ENCODE measurements around the gene MBNL1.

The MBNL1 gene

GRCh38 chr3:152252755-152253154 is 16.0 kb upstream of the MBNL1 start:
- FAIRE-seq: no peak
- DNase-seq (ENCODE audit: low spot score): no peak

DNA sequence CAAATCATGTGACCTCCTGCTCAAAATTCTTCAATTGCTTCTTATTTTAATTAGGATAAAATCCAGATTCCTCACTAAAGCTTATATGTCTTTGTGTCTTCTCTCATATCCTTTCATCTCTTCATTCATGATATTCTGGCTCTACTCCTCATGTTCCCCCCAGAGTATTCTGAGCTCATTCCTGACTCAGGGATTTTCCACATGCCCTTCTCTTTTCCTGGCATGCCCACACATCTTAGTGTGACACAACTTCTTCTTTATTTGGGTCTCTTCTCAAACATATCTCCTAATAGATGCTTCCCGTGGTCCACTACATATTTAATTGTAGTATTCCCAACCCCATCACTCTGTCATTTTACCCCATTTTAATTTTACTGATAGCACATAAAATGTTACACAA is 15.2 kb upstream of the MBNL1 start:
- FAIRE-seq (no peak), DNase-seq (ENCODE audit: low spot score) (no peak)

DNA sequence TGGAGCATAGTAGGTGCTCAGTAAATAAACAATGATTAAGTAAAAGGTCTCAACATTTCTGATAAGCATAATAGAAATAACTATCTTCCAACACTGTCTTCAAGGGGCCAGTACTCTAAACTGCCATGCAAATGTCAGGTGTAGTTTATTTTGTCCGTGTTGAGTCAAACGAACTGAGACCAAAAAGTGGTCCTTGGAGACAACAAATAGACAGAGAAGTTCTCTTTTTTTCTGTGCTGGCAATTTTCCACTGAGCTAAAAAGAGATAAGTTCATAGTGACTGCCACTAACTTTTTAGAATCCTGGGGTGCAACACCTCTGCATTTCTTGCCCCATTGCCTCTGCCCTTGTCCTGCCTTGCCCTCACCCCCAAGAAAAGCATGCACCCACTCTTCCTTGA is 14.7 kb upstream of the MBNL1 start:
- FAIRE-seq: no peak
- DNase-seq (ENCODE audit: low spot score): no peak

DNA sequence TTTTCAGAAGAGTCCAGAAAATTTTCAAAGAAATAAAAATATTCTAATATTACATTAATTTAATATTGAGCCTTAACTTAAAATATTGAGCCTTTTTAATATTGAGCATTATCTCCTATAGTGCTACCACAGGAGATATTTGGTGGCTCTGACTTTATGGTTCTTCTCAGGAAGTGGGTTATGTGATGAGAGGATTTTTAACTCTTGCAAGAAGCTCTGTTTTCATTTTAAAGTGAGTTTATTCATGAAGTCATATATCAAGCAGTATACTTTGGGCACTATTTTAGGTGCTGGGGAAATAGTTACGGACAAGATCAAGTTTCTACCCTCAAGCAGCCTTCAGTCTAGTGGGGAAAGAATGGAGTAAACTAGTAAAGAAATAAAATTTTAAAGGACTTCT is 13.4 kb upstream of the MBNL1 start:
- DNase-seq (ENCODE audit: low spot score): no peak
- no peak for FAIRE-seq

DNA sequence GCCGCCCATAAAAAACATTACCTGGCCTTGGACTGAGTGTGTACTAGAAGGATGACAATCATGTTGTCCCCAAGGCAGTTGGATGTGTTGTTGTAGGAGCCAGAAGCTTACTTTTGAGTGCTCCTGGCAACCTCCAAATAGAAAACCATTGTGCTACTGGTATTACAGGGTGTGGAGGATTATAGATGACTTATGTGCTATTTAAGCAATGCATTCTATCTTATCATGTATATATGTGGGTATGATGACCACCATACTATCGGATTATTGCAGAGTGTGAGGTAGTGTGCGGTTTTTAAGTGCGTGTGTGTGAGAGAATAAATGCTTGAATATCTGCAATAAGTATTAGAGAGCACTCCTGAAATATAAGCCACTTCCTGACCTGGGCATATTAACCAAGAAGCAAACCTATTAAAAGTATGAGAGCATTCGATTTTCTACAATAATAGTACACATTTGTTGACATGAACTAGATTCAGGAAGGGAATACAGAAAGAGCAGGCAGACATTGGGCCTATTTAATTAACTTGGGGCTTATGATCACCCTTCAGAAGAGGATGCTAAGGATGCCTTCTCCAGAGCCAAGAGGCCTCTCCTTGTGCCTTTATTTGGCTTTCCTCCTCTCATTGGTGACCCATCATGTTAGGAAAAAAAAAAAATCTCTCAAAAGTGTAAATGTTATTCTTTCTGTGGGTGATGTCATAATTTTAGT is 11.7 kb upstream of the MBNL1 start:
- FAIRE-seq (no peak), DNase-seq (ENCODE audit: low spot score) (no peak)

DNA sequence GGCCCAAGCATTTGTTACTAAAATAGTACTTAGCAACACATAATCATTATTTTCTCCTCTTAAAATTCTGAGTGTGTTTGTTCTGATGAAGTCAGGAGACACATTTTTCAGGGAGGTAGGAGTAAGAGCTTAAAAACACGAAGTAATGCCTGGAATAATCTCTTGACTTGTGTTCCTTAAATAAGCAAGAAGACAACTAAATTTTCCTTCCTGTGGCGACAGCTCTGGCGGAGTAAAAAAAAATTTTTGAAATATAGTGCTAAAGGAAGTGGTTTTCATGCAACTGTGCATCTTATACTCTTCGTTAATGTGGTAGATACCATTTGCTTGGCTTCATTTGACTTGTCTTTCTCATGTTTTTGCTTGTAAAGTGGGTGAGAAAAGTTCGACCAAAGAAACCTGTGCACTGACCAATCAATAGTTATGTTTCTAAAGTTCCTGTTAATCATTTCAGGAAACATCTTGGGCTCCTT is 11.1 kb upstream of the MBNL1 start:
- DNase-seq (ENCODE audit: low spot score) (no peak), FAIRE-seq (no peak)

DNA sequence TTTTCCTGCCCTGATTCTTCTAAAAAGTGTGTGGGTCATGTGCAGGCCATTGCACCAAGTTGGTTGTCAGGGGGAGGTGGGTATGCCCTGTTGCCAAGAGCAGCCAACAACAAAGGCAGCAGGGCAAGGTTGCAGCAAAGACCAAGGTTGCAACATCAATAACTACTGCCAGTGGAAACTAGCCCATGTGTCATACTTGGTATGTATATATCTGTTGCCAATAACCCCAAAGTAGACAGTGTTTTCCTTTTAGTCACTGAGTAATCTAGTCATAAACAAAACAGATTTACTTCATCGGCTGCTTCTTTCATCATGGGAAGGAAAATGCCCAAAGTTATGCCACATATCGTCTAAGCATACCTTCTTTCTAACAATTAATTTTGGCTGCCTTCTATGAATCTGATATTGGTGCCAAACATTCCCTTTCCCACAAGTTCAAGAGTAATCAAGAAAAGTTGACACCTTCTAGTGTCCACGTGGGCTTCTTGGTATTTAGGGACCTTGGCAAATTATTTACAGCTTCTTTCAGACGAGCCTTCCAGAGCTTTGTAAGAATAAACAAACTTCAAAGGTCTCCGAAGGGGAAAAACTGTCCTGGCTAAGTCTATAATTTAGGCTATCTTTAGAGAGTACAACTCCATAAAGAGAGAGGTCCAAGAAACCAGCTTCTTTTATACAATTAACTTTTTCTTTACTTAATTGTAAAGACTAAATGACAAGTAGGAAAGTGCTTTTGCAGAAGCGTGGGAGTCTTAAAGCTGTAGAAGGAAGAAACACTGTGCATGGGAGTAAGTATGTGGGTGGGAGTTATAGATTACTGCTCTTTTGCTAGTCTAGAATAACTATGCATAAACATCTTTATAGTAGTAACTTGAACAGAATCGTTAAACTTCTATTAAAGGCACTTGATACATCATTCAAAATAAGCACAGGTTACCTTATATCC is 10.0 kb upstream of the MBNL1 start:
- FAIRE-seq (no peak), DNase-seq (ENCODE audit: low spot score) (peak; percentile 30)

DNA sequence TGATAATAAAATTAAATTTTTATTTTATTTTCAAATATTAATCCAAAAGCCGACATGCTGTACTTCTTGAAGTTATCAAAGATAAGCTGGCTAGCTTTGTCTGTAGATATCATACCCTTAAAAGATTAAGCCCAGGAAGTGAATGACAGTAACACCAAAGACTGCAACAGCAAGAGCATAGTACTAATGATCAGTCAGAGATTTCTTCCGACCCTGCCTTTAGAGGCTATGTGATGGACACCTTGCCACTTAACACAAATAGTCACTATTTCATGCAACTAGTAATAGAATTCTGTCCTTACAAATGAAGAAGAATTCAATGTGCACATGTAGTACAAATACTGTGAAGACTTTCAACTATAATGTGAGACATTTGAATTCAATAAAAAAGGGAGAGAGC is 9.3 kb upstream of the MBNL1 start:
- FAIRE-seq (no peak), DNase-seq (ENCODE audit: low spot score) (no peak)

DNA sequence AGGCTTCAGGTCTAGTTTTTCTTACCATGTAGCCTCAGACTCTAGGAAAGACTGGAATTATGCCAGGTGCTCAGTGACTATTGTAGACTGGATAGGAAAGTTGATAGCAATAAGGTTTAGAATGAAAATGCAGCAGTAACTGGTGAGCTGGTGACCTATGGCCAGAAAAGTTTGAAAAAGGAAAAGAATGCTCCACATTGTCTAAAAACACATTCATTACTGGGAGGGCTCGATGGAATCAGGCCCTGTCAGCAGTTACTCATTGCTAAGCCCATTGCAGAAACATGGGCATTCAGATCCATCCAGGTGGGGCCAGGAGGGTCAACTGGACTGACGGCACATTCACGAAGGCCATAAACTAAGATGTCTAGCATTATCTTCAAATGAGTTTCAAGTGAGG is 8.7 kb upstream of the MBNL1 start:
- FAIRE-seq (no peak), DNase-seq (ENCODE audit: low spot score) (no peak)

DNA sequence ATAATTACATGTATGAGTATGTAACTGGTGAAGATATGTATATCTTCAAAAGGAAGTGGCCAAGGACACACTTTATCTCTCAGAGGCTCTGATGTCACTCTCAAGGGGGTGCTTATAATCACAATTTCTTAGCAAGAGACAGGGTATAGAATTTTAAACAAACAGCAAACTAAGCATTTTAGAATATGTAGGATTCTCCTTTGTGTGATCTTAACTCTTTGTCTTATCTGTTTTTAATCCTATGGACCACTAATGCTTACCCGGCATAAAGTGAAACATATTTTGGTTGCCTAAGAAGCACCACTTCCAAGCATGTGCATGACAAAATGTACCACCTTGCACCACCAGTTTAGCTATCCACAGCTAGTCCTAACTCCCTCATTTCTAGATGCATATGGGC is 8.2 kb upstream of the MBNL1 start:
- FAIRE-seq (no peak), DNase-seq (ENCODE audit: low spot score) (no peak)

DNA sequence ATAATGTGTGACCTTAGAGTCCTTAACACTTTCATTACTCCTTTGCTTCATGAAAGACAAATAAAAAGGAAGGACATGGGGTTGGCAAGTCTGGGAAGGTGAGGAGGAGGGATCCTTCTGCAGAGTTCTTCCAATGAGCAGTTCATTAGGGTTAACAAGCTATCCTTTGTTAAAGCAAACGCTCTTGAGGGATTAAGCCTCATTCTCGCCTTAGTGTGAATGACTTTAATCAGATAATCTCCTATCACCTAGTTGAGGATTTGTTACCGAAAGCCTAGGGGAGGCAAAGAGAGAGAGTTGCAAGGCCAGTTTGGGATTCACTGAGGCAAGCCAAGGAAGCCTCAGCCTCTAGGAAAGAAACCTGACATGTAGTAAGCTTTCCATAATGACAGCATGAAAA is 7.4 kb upstream of the MBNL1 start:
- no peak for DNase-seq (ENCODE audit: low spot score)
- FAIRE-seq: no peak

GRCh38 chr3:152263711-152264110 is 5.0 kb upstream of the MBNL1 start:
- DNase-seq (ENCODE audit: low spot score) (no peak), FAIRE-seq (no peak)

GRCh38 chr3:152264378-152264777 is 4.4 kb upstream of the MBNL1 start:
- DNase-seq (ENCODE audit: low spot score) (no peak), FAIRE-seq (no peak)

- FAIRE-seq (no peak), DNase-seq (ENCODE audit: low spot score) (peak; percentile 61)
These were observed 2.3 kb upstream of the MBNL1 start for GRCh38 chr3:152266221-152266995.

DNA sequence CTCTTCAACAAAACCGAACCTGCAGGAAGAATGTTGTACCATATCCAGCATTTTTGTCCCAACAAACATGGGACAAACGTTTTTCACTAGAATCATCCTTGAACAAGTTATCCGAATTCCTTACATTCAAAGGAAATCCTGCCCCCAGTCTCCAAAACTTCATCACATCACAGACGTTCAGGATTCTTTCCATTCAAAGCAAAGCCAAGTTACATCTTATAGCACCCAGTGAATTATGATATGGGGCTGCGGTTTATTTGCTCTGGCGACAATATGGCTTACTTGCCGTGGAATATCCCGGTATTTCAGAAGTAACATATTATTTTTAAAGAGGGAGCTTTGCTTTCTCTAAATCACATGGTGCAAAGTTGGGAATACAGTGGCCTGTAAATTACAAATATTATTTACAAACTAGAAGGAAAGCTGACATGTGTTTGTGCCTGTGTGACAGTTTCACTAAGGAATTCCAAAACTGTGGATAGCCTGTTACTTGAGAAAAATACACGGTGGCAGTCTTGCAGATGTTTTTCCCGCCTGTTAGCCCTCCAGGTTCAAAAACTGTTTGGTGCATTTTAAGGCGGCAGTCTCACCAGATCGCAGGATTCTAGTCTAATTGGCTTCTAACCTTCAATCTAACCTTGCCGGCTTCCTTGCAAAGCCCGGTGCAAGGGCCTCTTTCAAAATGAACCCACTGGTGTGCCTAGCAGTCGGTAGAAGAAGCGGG is 736 bp upstream of the MBNL1 start:
- no peak for FAIRE-seq
- peak; percentile 4 for DNase-seq (ENCODE audit: low spot score)

DNA sequence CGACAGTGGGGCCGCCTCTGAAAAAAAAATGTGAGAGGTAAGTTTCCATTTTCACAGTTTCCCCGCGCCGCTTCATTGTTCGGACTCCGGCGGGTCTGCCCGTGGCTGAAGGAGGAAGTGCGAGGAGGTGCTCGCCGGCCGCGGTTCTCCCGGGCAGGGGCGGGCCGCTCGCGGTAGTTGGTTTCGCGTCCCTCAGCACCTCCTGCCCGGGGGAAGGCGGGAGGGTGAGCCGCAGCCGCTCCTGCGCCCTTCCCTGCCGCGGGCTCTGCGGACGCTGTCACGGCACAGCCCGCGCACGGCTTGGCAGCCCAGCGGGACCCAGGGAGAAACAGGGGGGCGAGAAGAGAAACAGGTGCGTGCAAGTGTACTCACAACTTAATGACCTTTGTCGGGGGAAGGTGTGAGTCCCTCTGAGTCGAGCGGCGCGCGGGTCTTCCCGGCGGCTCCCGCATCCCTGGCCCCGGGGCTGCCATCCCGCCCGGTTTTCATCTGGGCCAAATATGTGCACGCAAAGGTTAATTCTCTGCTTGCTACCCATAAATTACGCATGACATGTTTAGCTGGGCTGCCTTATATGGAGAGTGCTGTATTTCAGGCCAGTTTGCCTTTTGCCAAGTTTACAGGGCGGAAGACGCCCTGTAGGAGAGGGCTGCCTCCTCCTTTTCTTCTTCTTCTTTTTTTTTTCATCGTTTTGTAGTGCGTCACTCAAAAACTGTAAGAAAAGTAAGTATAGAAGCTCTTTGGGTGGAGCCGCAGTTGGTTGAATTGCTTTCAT is 514 bp downstream of the MBNL1 start:
- FAIRE-seq (no peak), DNase-seq (ENCODE audit: low spot score) (peak; percentile 42)

- FAIRE-seq (no peak), DNase-seq (ENCODE audit: low spot score) (peak; percentile 36)
These were observed 1.4 kb downstream of the MBNL1 start for GRCh38 chr3:152269831-152270734.

- no peak for FAIRE-seq
These were observed 2.2 kb downstream of the MBNL1 start for GRCh38 chr3:152270937-152271336.

GRCh38 chr3:152271501-152272236 is 2.9 kb downstream of the MBNL1 start:
- no peak for FAIRE-seq

More at GRCh38 chr3:152270937-152271336, 2.2 kb downstream of the MBNL1 start:
- no peak for DNase-seq (ENCODE audit: low spot score)

More at GRCh38 chr3:152271501-152272236, 2.9 kb downstream of the MBNL1 start:
- no peak for DNase-seq (ENCODE audit: low spot score)

All from urothelium cell line (cell line).